HL-60/S4 (cell line): ENCODE data around the gene COL26A1.
"Not testable (repeated sequence)": the region's sequence is repeated elsewhere in the genome, so short reads cannot be mapped to it uniquely, and the experiment has no call there.

Experiments
- in situ Hi-C: fragments of 300-500 bp; cut with MboI; formaldehyde crosslinking; loops from 2 replicates; pipeline ENCODE4 v1.14.3; 2022; ENCODE audit warnings: low sequenced_read_pairs

Gene COL26A1

GRCh38 chr7:101490439-101490838, 127.8 kb downstream of the COL26A1 start:
- in situ Hi-C loops: not testable (repeated sequence)

DNA sequence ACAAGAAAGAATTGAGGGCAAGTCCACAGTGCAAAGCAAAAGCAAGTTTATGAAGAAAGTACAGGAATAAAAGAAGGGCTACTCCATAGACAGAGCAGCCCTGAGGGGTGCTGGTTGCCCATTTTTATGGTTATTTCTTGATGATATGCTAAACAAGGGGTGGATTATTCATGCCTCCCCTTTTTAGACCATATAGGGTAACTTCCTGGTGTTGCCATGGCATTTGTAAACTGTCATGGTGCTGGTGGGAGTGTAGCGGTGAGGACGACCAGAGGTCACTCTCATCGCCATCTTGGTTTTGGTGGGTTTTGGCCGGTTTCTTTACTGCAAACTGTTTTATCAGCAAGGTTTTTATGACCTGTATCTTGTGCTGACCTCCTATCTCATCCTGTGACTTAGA, 128.8 kb downstream of the COL26A1 start:
- in situ Hi-C loops: not testable (repeated sequence)

GRCh38 chr7:101494602-101495329, 132.1 kb downstream of the COL26A1 start:
- in situ Hi-C loops: no loop called here

- in situ Hi-C loops: no loop called here
These were observed 133.3 kb downstream of the COL26A1 start for GRCh38 chr7:101496017-101496416.

DNA sequence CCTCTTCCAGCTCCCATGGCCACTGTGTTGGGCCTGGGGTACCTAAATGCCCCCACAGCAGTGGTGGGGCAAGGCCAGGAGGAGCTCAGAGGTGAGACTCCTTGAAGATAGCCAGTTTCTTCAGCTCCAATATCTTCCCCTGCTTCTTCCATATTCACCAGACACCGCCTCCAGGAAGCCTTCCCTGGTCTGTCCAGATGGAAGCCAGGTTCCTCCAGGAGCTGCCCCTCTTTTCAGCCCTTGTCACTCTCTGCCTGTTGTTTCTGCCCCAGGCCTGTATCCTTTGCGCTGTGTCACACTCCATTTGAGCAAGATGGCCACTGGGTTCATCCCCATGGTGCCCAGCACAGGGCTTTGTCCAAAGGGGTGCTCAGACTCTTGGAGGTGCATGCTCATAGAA, 138.7 kb downstream of the COL26A1 start:
- in situ Hi-C loops: no loop called here

GRCh38 chr7:101502466-101503098, 139.9 kb downstream of the COL26A1 start:
- in situ Hi-C loops: no loop called here

- in situ Hi-C loops: not testable (repeated sequence)
These were observed 142.8 kb downstream of the COL26A1 start for GRCh38 chr7:101505510-101505909.

- in situ Hi-C loops: no loop called here
These were observed 143.9 kb downstream of the COL26A1 start for GRCh38 chr7:101506531-101506930.

GRCh38 chr7:101507327-101507726, 144.7 kb downstream of the COL26A1 start:
- in situ Hi-C loops: no loop called here

- in situ Hi-C loops: no loop called here
These were observed 145.1 kb downstream of the COL26A1 start for GRCh38 chr7:101507791-101508252.

DNA sequence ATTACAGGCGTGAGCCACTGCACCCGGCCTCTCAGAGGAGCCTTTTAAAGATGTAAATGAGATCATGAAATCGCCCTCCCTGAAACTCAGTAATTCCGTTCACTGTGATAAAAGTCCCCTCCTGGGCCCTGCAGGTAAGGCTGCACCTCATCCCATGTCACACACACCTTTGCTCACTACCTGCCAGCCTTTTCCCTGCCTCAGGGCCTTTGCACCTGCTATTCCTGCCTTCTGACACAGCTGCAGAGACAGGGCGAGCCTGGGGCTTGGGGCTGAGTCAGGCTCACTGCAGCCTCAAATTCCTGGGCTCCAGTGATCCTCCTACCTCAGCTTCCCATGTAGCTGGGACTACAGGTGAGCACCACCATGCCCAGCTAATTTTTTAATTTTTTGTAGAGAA, 147.6 kb downstream of the COL26A1 start:
- in situ Hi-C loops: no loop called here

DNA sequence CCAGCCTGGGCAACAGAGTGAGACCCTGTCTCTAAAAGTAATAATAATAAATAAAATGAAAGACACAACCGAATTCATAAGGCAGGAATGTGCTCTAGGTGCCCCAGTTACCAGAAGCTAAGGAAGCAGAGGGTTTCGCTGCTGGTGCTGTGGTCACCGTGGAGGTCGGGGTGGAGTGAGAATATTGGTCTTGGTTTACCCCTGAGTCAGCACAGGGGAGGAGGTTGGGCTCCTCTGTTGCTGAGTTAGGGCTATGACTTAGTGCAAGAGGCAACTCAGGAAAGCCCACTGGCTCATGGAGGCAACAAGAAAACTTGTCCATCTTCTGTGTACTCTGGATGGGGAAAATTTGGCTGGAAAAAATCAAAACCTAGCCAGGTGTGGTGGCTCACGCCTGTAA, 149.3 kb downstream of the COL26A1 start:
- in situ Hi-C loops: no loop called here

GRCh38 chr7:101516851-101517250, 154.2 kb downstream of the COL26A1 start:
- in situ Hi-C loops: no loop called here

- in situ Hi-C loops: no loop called here
These were observed 154.6 kb downstream of the COL26A1 start for GRCh38 chr7:101517304-101517703.

DNA sequence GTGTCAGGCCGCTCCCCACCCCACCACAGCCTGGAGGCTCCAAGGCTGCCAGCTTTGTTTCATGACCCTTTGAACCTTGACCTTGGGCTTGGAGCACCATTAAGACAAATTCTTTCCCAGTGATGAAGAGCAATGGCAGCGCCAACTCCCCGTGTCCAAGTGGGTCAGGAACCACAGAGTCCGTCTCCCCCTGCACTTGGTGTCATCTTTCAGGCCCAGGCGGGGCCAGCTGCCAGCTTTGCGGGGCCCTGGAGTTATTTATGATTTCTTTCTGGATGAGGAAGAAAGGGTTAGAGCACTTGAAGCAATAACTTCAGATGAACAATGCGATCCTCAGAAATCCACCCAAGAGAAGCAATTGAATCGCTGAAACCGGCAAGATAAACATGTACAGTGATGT, 155.7 kb downstream of the COL26A1 start:
- in situ Hi-C loops: no loop called here

DNA sequence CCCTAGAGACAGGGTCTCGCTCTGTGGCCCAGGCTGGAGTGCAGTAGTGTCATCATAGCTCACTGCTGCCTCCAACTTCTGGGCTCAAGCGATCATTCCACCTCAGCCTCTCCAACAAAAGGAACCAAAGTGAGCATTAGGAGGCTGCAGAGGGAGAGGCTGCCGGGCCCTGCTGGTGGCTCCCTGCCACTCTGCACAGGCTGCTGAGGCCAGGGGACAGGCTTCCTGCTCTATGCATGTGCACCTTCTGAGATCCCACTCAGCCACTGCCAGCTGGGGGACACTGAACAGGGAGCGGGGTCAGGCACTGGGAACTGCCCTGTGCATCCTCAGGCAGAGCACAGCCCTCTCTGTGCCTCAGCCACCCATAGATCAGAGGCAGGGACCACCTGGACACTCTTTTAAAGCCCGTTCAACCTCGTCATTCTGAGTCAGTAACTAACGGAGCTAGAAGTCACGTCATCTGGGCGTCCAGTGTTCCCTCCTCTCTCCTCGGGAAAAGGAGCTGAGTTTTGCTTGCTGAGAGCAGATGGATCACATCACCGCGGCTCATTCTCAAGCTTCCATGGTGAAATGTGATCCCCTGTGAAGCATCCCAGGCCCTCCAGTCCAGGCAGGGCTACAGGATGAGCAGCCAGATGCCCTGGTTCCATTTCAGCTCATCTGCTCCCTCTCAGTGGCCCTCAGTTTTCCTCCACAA, 156.8 kb downstream of the COL26A1 start:
- in situ Hi-C loops: no loop called here

GRCh38 chr7:101521430-101521925, 158.8 kb downstream of the COL26A1 start:
- in situ Hi-C loops: no loop called here

DNA sequence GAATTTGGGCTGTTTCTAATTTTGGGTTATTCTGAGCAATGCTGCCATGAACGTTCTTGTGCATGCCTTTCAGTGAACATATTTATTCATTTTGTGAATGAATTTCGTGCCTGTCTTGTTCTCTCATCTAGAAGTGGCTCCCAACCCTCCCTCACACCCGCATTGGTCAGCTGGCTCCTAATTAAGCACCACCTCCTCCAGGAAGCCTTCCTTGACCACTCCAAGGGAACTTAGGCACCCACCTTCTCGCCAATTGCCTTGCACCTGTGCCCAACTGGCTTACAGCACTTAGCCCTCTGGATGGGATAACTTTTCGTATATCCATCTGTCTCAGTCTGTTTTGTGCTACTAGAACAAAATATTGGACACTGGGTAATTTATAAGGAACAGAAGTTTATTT, 159.3 kb downstream of the COL26A1 start:
- in situ Hi-C loops: no loop called here

GRCh38 chr7:101527844-101528667, 165.4 kb downstream of the COL26A1 start:
- in situ Hi-C loops: no loop called here

DNA sequence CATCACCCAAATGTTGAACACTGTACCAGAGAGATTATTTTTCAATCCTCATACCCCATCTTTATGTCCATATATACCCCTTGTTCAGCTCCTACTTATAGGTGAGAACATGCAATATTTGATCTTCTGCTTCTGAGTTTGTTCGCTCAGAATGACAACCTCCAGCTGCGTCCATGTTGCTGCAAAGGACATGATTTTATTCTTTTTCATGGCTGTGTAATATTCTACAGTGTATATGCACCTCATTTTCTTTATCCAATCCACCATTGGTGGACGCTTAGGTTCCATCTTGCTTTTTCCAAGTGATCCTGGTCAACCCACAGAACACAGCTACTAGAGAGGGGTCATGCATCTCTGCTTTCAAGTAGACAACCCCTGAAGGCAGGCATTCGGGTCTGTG, 166.9 kb downstream of the COL26A1 start:
- in situ Hi-C loops: no loop called here
